ENCODE data around the gene ZNF641. TPM values are rescaled to one million over a fixed set of nuclear protein-coding genes. Genes with fewer than 3 reads are reported as not detected.

The ZNF641 gene
- 10 to 100 TPM; 27.1 to 33.0 (median 30.7) TPM for total RNA-seq

- Histone ChIP-seq H3K9me3 (no peaks in the 10 kb centered on the region), H3K27ac (peak within 1 kb of the TSS; percentile 76 to 97 (median 89)), H3K27me3 (no peaks in the 10 kb centered on the region), H3K4me1 (peaks cover 0 to 37% (median 9%) of the 10 kb centered on the region in 3 donors), H3K36me3 (peaks cover 0 to 25% of the 10 kb centered on the region in 2 donors), H3K4me3 (peak within 1 kb of the TSS; percentile 59 to 64)
- TF ChIP-seq CTCF (IDR thresholded peaks at IDR 0.05) (no peak), POLR2AphosphoS5 (IDR thresholded peaks at IDR 0.05) (peak; percentile 45), EP300 (IDR thresholded peaks at IDR 0.05) (no peak), POLR2A (IDR thresholded peaks at IDR 0.05) (peak in 1 of 2 donors; percentile 28)
- WGBS, 2 donors (ENCODE audit: low coverage in 1 of 2) = 0 to 1% methylated on average over 7 to 23 of the region's 61 CpGs
- ATAC-seq = peak; percentile 95
Measured at GRCh38 chr12:48350249-48351021, at the start of gene ZNF641. ZNF641 (minus strand) TSS chr12:48350919; CDS start chr12:48348090, 2,829 bp downstream.

GRCh38 chr12:48390026-48390425 lies 39.3 kb upstream of the ZNF641 start:
- 0% methylated on average over 2 of the region's 2 CpGs; no CpG with 5 or more reads in 1 of the 2 donors for WGBS, 2 donors (ENCODE audit: low coverage in 1 of 2)
- H3K27ac ChIP-seq = no peak overlapping the region
- H3K9me3 ChIP-seq = peaks cover 0 to 4% (median 0%) of the 10 kb centered on the region in 3 donors
- H3K36me3 ChIP-seq = no peaks in the 10 kb centered on the region
- no peak overlapping the region for H3K4me3 ChIP-seq
- no peaks in the 10 kb centered on the region for H3K27me3 ChIP-seq
- TF ChIP-seq POLR2AphosphoS5 (IDR thresholded peaks at IDR 0.05) = no peak
- TF ChIP-seq EP300 (IDR thresholded peaks at IDR 0.05) = no peak
- TF ChIP-seq POLR2A (IDR thresholded peaks at IDR 0.05) = no peak
- no peak for TF ChIP-seq CTCF (IDR thresholded peaks at IDR 0.05)
- peaks cover 4 to 23% (median 5%) of the 10 kb centered on the region in 3 donors for H3K4me1 ChIP-seq
- no peak for ATAC-seq

GRCh38 chr12:48389409-48389808 lies 38.7 kb upstream of the ZNF641 start:
- H3K27me3 ChIP-seq = no peaks in the 10 kb centered on the region
- H3K9me3 ChIP-seq = peaks cover 0 to 4% (median 0%) of the 10 kb centered on the region in 3 donors
- TF ChIP-seq POLR2A (IDR thresholded peaks at IDR 0.05) (no peak), CTCF (IDR thresholded peaks at IDR 0.05) (no peak), POLR2AphosphoS5 (IDR thresholded peaks at IDR 0.05) (no peak), EP300 (IDR thresholded peaks at IDR 0.05) (no peak)
- WGBS, 2 donors (ENCODE audit: low coverage in 1 of 2) = 62 to 67% methylated on average over 3 of the region's 3 CpGs
- peaks cover 4 to 23% (median 5%) of the 10 kb centered on the region in 3 donors for H3K4me1 ChIP-seq
- no peaks in the 10 kb centered on the region for H3K36me3 ChIP-seq
- no peak for ATAC-seq
- no peak overlapping the region for H3K27ac ChIP-seq
- no peak overlapping the region for H3K4me3 ChIP-seq

- TF ChIP-seq POLR2AphosphoS5 (IDR thresholded peaks at IDR 0.05) = peak; percentile 12
- TF ChIP-seq CTCF (IDR thresholded peaks at IDR 0.05) = no peak
- Histone ChIP-seq H3K27ac (no peak overlapping the region), H3K27me3 (no peaks in the 10 kb centered on the region), H3K36me3 (no peaks in the 10 kb centered on the region), H3K4me1 (peaks cover 4 to 23% (median 5%) of the 10 kb centered on the region in 3 donors), H3K9me3 (peaks cover 0 to 4% (median 0%) of the 10 kb centered on the region in 3 donors), H3K4me3 (no peak overlapping the region)
- ATAC-seq = no peak
- 48 to 83% methylated on average over 2 of the region's 2 CpGs for WGBS, 2 donors (ENCODE audit: low coverage in 1 of 2)
Measured at GRCh38 chr12:48388938-48389337, 38.2 kb upstream of the ZNF641 start.

- peaks cover 4 to 23% (median 5%) of the 10 kb centered on the region in 3 donors for H3K4me1 ChIP-seq
- 11 to 15% methylated on average over 1 of the region's 1 CpG for WGBS, 2 donors (ENCODE audit: low coverage in 1 of 2)
- H3K9me3 ChIP-seq = peaks cover 0 to 4% (median 0%) of the 10 kb centered on the region in 3 donors
- ATAC-seq = no peak
- no peak overlapping the region for H3K4me3 ChIP-seq
- no peaks in the 10 kb centered on the region for H3K36me3 ChIP-seq
- TF ChIP-seq EP300 (IDR thresholded peaks at IDR 0.05) = no peak
- no peak for TF ChIP-seq POLR2AphosphoS5 (IDR thresholded peaks at IDR 0.05)
- TF ChIP-seq CTCF (IDR thresholded peaks at IDR 0.05) = no peak
- TF ChIP-seq POLR2A (IDR thresholded peaks at IDR 0.05) = no peak
- H3K27me3 ChIP-seq = no peaks in the 10 kb centered on the region
- H3K27ac ChIP-seq = no peak overlapping the region
Measured at GRCh38 chr12:48388460-48388859, 37.7 kb upstream of the ZNF641 start.
